DMS 273 (cell line): ENCODE measurements around the gene OR52I1.

Source experiments
- DNase-seq: peaks from one replicate; lab custom pipeline; 2025; ENCODE audit not compliant: unreplicated experiment; lab: John Stamatoyannopoulos, UW

Gene OR52I1

GRCh38 chr11:4610258-4610935, 16.6 kb downstream of the OR52I1 start:
- no peak for DNase-seq

- no peak for DNase-seq
Observed at GRCh38 chr11:4611986-4612385, 18.1 kb downstream of the OR52I1 start.

- no peak for DNase-seq
Observed at GRCh38 chr11:4615856-4616444, 22.1 kb downstream of the OR52I1 start.

GRCh38 chr11:4619514-4619913, 25.7 kb downstream of the OR52I1 start:
- no peak for DNase-seq

DNA sequence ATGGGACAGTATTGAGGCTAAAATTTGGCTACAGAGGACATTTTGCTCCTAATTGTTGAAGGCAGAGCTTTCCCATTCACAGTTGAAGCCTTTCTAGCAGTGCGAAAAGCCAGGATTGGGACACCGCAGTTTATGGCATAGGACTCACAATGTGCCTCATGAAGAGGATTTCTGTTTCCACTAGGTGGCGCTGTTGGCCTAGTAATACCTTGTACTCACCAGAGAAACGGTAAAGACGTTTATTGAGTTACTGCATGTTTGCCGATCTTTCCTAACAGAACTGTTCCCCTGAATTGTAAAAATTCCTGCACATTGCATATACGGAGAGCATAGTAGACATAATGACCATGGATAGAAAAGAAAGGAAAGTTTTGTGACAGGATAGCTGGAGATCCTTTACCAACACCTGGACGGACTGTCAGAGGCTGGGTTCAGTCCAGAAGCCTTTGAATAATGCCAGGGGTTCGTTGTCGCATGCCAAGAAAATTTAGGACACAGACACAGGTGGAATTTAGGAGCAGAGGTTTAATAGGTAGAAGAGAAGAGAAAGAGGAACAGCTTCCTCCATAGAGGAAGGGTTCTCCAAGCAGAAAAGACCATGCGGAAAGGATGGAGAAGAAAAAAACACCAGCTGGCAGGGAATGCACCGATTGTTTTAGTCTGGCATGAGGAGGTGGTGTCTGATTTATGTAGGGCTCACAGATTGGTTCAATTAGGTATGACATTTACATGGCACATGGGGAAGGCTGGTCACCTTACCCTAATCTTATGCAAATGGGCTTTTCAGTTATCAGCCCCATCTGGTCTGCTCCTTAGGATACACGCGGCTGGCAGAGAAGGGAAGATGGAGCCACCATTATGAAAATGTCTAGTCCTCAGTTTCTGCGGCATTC, 32.6 kb downstream of the OR52I1 start:
- peak; percentile 86 for DNase-seq

- DNase-seq: no peak
Observed at GRCh38 chr11:4636136-4636535, 42.3 kb downstream of the OR52I1 start.

GRCh38 chr11:4636962-4637661, 43.3 kb downstream of the OR52I1 start, which contains the start of gene OR51D1:
Gene OR51D1, plus strand, starts transcription at chr11:4637477. Its CDS starts 2,314 bp downstream, at chr11:4639791.
- peak; percentile 67 for DNase-seq

DNA sequence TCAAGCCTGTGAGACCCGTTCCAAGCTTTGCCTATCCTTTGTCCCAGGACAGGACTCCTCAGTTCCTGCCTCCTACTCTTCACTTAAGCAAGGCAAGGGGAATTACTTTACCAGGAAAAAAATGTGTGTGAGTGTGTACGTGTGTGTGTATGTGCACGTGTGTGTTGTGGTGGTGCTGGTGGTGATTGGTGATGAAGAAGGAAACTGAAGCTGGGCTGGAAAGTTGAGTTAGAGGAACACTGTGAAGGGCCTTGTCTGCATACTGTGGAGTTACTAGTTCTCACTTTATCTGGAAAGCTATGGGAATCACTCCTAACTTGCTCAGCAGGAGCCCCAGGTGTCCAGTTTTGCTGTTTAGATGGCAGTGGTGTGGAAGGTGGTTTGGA, 43.8 kb downstream of the OR52I1 start:
- DNase-seq: no peak

GRCh38 chr11:4639931-4640330, 46.1 kb downstream of the OR52I1 start:
- no peak for DNase-seq

DNA sequence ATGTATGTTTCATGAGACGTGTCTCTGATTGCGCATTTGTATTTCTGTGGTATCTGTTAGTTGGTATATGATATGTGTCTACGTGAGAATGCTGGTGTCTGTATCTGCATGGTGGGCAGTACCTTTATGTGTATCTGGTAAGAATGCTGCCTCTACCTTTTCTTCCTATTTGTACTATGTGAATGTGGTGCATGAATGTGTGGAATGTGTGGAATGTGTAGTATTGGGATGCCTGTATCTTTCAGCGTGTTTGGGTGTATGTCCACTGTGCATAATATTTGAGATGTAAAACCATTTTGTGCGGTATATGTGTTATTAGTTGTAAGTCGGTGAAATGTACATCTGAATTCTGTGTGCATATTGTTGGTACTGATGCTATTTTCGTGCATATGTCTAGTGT, 47.7 kb downstream of the OR52I1 start:
- no peak for DNase-seq

GRCh38 chr11:4642043-4642442, 48.2 kb downstream of the OR52I1 start:
- DNase-seq: no peak

GRCh38 chr11:4643076-4643475, 49.2 kb downstream of the OR52I1 start:
- no peak for DNase-seq

DNA sequence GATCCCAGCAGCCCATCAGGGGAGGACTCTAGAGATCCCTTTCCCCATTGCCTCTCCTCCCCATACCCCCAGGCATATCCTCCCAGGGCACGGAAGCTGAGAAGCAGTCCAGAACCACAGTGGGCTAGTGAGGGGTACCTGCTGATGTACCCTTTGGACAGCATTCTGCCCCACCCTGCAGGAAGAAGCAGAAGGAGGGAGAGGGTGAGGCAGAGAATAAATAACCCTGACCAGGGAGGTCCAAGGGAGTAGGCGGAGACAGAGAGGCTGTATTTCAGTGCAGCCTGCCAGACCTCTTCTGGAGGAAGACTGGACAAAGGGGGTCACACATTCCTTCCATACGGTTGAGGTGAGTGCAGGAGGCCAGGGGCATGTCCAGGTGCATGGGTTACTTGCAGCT, 49.8 kb downstream of the OR52I1 start, which contains the start of gene OR51E1:
TSS of gene OR51E1 (plus strand) at position 301 of the 400 bp plus-strand sequence. CDS start 8,545 bp downstream, outside the sequence.
- no peak for DNase-seq

DNA sequence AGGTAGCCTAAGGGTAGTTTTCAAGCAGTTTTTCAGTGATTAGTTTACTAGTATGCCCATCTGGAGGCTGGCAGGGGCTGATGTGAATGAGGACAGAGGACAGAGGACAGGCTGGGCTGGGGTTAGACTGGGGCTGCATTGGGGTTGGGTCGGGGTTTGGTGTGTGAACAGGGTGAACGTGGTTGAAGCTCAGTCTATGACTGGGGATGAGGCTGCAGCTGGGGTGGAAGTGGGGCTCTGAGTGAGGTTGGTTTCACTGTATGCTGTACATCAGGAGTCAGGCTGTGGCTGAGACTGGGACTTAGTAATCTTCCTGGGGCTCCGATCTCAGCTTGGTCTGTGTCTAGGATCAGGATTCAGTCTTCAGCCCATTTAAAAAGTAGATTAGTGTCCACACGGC, 50.4 kb downstream of the OR52I1 start:
- DNase-seq: no peak
